Measurements from ENCODE around the gene PHLPP1.

GRCh38 chr18:62741584-62741983 lies 26.2 kb downstream of the PHLPP1 start:
- TF ChIP-seq CREB5 (CRISPR knock-in tag; IDR thresholded peaks at IDR 0.05; ENCODE audit: low read depth) (no peak), ZFP3 (CRISPR knock-in tag; IDR thresholded peaks at IDR 0.05) (no peak), ARNTL (CRISPR knock-in tag; IDR thresholded peaks at IDR 0.05; ENCODE audit: borderline replicate concordance, low read depth) (no peak)

Measured in SK-N-SH treated with all-trans-retinoic acid at 6 μM for 48 hours (cell line).